T-helper 22 cell (primary cell): ENCODE data around the gene SLC30A10.
"Not testable (repeated sequence)": the region's sequence is repeated elsewhere in the genome, so short reads cannot be mapped to it uniquely, and the experiment has no call there.

Experiments used
- DNase-seq: peaks from one replicate; pipeline ENCODE4 v3.0.0-alpha.2; 2020; ENCODE audit warnings: low read depth

SLC30A10 gene

GRCh38 chr1:219927298-219927955, 930 bp downstream of the SLC30A10 start:
- no peak for DNase-seq

DNA sequence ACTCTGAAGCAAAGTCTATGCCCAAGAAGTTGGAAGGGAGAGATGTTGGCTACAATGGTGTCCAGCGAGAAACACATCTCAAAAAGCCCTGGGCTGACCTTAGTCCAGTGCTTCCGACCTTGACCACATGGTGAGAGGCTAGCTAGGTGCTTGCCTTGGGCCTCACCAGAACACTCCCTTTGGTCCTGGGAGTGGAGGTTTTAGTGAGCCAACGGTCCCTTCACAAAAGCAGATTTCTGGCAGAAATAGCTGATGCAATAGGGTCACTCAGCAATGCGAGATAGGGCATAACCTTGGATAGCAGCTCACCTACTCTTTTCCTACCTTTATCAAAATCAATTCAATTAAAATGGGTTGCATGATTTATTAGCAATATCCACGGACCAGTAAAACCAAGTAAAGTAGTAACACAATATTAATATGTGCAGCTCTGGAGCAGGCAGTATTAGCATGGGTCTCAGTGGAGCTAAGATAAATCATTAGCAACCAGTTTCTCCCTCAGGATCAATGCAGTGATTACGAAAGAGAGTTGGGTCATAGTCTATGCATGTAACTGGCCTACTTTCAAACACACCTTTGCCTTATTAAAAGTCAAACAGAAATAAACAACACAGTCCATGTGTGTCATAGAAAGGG, 1.9 kb downstream of the SLC30A10 start:
- no peak for DNase-seq

GRCh38 chr1:219924342-219924741, 4.0 kb downstream of the SLC30A10 start:
- no peak for DNase-seq

- DNase-seq: no peak
These were observed 10.4 kb downstream of the SLC30A10 start for GRCh38 chr1:219917851-219918466.

DNA sequence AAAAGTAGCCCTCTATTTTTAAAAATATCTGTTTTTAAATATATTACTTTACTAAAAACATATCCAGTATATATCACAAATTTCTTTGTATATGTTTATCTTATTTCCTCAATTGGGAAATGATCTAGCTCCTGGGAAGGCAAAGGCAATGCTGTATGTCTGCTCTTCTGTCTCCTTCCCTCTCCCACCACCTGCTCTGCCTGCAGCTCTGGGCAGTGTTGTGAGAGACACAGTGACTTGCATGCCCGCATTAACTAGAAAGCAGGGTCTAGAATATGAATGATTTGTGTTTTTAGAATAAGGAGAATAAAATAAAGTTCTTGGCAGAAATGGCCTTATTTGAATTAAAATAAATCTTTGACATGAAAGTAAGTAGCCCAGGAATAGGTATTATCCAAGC, 11.1 kb downstream of the SLC30A10 start:
- DNase-seq: no peak

DNA sequence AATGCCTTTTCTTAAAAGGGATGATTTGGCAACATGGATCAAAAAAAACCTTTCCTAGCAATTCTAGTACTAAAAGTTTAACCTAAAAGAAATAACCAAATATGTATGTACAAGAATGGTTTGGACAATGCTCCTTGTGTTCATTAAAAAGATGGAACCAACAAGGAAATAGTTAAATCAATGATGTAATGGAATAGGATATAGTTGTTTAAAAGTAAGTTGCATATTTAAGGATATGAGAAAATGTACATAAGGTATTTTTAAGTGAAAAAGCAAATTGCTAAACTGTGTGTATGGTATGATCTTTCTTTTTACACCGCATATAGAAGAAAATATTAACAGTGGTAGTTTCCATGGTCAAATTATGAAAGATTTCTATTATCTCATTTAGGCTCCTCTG, 12.1 kb downstream of the SLC30A10 start:
- DNase-seq: no peak

GRCh38 chr1:219913005-219913770, 15.2 kb downstream of the SLC30A10 start:
- no peak for DNase-seq

- DNase-seq: no peak
These were observed 17.6 kb downstream of the SLC30A10 start for GRCh38 chr1:219910716-219911115.

DNA sequence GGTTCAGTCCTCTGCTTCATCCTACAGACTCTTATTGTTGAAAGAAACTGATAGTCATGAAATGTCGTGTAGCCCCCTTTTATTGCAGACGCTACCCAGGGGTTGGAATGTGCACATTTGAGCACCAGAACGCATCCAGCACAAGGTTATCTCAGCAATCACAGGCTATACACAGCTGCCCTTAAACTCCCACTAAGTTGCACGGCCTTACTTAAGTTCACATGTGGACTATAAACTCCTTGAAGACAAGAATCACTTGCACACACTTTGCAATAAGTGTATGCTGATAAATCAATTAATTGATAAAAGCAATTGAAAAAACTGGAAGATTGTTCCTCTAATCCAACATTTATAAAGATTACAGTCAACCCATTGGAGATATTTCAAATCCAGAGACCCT, 18.9 kb downstream of the SLC30A10 start:
- DNase-seq: no peak

DNA sequence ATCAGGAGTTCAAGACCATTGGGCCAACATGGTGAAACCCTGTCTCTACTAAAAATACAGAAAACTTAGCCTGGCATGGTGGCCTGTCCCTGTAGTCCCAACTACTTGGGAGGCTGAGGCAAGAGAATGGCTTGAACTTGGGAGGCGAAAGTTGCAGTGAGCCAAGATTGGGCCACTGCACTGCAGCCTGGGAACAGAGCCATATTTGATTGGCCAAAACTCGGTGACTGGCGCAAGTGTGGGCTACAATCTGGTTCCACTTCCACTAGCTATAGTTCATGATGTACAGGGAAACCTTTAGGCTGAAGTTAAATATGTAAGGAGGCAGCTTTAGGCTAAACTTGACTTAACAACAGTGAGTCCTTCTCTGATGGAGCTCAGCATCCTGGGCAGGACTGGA, 20.2 kb downstream of the SLC30A10 start:
- DNase-seq: no peak

DNA sequence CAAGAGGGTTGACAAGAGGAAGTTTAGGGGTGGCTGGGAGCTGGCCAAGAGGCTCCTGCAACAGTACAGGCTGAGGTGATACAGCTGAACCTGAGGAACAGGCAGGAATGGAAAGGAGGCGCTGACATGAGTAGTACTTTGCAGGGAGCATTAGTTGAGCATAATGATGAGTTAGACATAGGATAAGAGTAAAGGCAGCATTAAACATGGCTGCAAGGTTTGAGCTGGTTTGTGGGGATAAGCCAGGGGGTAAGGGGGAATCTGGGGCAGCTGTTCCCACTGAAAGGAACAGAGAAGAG, 20.6 kb downstream of the SLC30A10 start:
- DNase-seq: no peak

DNA sequence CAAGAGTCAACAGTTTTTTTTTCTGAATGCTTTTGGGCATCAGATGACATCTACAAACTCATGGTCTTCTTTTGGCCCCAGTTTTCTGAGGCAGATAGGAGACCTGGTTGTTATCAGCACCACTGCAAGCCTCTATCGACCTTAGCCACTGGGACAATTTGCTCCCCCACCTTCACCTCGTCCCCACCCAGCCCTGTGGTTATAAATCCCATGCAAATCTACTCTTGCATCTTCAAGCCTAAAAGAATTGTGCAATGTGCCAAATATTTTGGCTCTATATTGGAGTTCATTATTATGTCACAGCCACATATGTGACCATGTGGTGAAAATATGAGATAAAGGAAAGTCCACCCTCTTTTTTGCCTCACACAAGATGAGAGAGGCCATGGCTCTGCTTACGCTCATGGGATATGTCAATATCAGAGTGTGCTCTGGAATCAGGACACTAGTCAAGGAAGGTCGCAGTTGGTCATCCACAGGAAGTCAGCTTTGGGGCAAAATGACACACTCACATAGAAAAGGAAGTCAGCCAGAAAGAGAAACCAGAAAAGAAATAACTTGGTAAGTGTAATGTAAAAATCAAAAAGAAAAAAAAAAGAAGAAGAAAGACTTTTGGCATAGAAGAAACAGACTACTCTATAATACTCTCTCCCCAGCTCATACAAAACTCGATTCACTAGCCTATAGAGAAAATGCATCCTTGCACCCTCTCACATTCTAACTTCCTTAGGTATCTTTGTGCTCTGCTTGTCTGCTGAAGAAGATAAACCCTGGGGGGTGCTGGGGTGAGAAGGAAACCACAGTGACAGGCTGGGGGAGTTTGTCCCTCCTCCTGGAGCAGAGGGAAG, 21.2 kb downstream of the SLC30A10 start:
- DNase-seq: no peak

- not testable (repeated sequence) for DNase-seq
These were observed 21.8 kb downstream of the SLC30A10 start for GRCh38 chr1:219906565-219906923.

GRCh38 chr1:219905524-219905923, 22.8 kb downstream of the SLC30A10 start:
- no peak for DNase-seq

DNA sequence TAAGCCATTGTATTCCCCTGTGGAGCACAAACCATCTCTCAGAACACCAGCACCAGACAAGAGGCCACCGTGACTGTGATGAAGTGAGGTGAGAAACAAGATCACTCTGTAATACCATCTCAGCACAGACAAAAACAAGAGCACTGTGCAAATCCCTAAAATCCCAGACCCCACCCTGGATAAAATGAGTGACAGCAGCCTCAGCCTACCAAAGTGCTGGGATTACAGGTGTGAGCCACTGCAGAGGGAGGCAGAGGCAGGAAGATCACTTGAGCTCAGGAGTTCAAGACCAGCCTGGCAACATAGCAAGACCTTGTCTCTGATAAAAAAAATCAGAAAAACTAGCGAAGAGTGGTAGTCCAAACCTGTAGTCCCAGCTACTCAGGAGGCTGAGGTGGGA, 23.4 kb downstream of the SLC30A10 start:
- no peak for DNase-seq

DNA sequence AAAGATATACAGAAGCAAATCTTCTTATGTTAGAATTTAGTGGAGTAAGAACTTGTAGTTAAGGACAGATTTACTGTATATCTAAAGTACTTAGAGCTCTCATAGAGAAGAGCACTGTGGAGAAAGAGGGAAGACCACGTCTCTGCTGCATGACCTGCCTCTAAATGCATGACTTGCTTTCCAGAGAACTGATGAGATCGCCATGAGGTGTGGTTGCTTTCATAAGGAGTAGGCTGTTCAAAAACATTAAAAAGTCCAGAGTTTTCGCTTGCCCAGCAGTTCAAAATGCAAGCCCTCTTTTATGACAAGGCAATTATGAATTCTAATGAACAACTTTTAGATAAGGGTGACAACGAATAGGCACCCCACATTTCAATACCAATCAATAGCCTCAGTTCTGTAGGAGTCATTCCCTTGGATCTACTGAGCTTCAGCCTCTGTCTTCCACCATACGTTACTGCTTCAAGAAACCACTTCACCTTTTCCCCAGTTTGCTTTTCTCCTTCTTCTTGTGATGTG, 24.9 kb downstream of the SLC30A10 start:
- DNase-seq: no peak

- no peak for DNase-seq
These were observed 25.4 kb downstream of the SLC30A10 start for GRCh38 chr1:219902951-219903350.

DNA sequence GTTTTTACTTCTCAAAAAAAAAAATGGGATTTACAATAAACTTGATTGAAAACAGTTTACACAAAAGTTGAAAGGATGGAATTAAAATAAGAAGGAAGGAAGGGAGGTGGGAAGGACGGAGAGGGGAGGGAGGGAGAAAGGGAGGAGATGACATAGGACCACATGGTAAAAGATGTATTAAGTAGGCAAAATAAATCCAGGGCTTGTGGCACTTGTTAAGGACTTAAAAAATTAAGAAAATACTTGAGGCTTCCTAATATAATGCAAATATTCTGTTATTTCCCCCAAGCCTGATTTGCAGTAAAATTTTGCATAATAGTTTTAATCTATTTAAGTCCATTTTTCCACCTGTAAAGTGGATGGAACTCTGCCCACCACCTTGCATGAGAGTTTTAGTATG, 27.5 kb downstream of the SLC30A10 start:
- no peak for DNase-seq

DNA sequence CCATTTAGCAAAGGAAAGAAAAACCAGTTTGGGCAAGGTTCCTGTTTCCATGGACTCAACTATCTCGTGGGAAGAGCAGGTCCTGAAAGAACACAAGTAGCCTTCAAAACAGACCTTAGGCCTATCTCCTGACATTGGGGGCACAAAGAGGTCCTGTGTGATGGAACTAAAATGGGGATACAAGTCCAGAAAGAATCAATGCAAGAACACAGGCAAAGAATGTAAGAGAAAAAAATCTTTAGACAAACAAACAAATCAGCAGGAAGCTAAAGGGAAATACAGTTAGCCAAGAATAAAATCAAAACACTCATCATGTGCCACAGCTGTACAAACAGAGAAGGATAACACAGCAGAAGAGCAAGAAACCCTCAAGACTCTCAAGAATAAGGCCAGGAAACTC, 28.2 kb downstream of the SLC30A10 start:
- DNase-seq: no peak

- DNase-seq: no peak
These were observed 30.0 kb downstream of the SLC30A10 start for GRCh38 chr1:219898375-219898774.

DNA sequence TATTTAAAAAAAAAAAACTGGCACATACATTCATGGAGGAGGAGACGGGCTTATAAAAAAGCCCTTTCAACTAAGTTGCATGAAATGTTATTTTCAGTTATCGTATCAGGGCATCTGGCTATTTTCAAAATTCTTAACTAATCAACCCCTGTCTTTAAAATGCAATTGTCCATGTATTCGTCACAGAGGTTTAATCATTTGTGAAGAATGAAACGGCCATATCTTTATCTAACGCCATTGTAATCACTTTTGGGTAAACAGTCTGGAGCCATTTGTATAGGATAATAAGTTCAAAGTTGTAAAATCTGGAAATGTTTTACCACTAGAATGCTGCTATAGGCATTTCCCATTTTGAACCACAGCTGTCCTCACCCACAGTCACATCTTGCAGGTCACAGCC, 30.4 kb downstream of the SLC30A10 start:
- no peak for DNase-seq

GRCh38 chr1:219892271-219892670, 36.1 kb downstream of the SLC30A10 start:
- not testable (repeated sequence) for DNase-seq
